A673 (cell line): ENCODE results near the gene S100A12. TPM values are rescaled to one million over a fixed set of nuclear protein-coding genes. Genes with fewer than 3 reads are reported as not detected.

Source experiments
- BruUV-seq: library from RNA; stranded (reverse); fragments of 400-500 nt; replicated peaks from 2 replicates; lab custom pipeline; 2021; lab: Mats Ljungman, UMichigan
- CTCF ChIA-PET: fragments of 300-600 bp; sonication (Branson Sonifier 250); formaldehyde crosslinking; loops from one replicate; lab custom pipeline; 2022; ENCODE audit warnings: antibody characterized with exemption; lab: Charles Lee
- POLR2A ChIA-PET: fragments of 300-600 bp; sonication (Branson Sonifier 250); formaldehyde crosslinking; loops from one replicate; lab custom pipeline; 2022; ENCODE audit warnings: antibody characterized with exemption; ENCODE audit not compliant: low non-redundant PET; lab: Charles Lee
- DNase-seq: peaks from one replicate; pipeline ENCODE4 v3.0.0-alpha.2; 2015; ENCODE audit warnings: low spot score
- H3K27ac ChIP-seq: fragments of 200-600 bp; sonication (generic); 2 replicates; pipeline ENCODE4 v1.5.1; 2016; ENCODE audit warnings: mixed run types, low read depth, mild to moderate bottlenecking, mixed read lengths, antibody characterized with exemption, low read length; ENCODE audit not compliant: poor library complexity, severe bottlenecking
- H3K27me3 ChIP-seq: fragments of 200-600 bp; sonication (generic); replicated peaks from 2 replicates; pipeline ENCODE4 v1.6.1; 2017; ENCODE audit warnings: mixed run types, low read depth, mild to moderate bottlenecking, mixed read lengths, antibody characterized with exemption, low read length; ENCODE audit not compliant: insufficient read depth, poor library complexity
- H3K36me3 ChIP-seq: fragments of 200-600 bp; sonication (generic); 2 replicates; pipeline ENCODE4 v1.6.1; 2016; ENCODE audit warnings: mixed run types, mild to moderate bottlenecking, mixed read lengths, antibody characterized with exemption, low read length; ENCODE audit not compliant: insufficient read depth, poor library complexity, severe bottlenecking
- H3K4me1 ChIP-seq: fragments of 200-600 bp; sonication (generic); 2 replicates; pipeline ENCODE4 v1.6.1; 2017; ENCODE audit warnings: mixed run types, mild to moderate bottlenecking, mixed read lengths, antibody characterized with exemption, low read length; ENCODE audit not compliant: insufficient read depth, poor library complexity, severe bottlenecking
- H3K4me3 ChIP-seq: fragments of 200-600 bp; sonication (generic); 2 replicates; pipeline ENCODE4 v1.5.1; 2016; ENCODE audit warnings: low read depth, mixed run types, mild to moderate bottlenecking, mixed read lengths, low read length; ENCODE audit not compliant: poor library complexity, severe bottlenecking
- H3K9me3 ChIP-seq: fragments of 200-600 bp; sonication (generic); 2 replicates; pipeline ENCODE4 v1.6.1; 2016; ENCODE audit warnings: mixed run types, low read depth, mild to moderate bottlenecking, mixed read lengths, antibody characterized with exemption, low read length; ENCODE audit not compliant: poor library complexity, severe bottlenecking
- EZH2 ChIP-seq: fragments of 200-600 bp; sonication (generic); IDR thresholded peaks from 2 replicates; pipeline ENCODE4 v1.6.1; 2017; ENCODE audit warnings: borderline replicate concordance, low read depth, mild to moderate bottlenecking, mixed read lengths, antibody characterized with exemption, low read length; ENCODE audit not compliant: poor library complexity, severe bottlenecking
- intact Hi-C: fragments of 100-400 bp; cut with micrococcal nuclease; formaldehyde crosslinking; loops from one replicate; pipeline ENCODE4 v1.10.0; 2022; ENCODE audit not compliant: unreplicated experiment
- total RNA-seq: library from RNA; stranded (reverse); gene quantifications from 2 replicates; pipeline ENCODE4 v1.2.3, GENCODE V29; 2021
- TF ChIP-seq, protein P1 (sequence below): fragments of 300-800, 200-600 bp; sonication (generic); conservative IDR thresholded peaks from 2 replicates; pipeline ENCODE4 v1.5.1; 2017; ENCODE audit warnings: low read depth, mild to moderate bottlenecking, antibody characterized with exemption, low read length, moderate library complexity, mixed read lengths

Gene S100A12
- total RNA-seq, 1 experiment from 2014 or later: not detected

DNA sequence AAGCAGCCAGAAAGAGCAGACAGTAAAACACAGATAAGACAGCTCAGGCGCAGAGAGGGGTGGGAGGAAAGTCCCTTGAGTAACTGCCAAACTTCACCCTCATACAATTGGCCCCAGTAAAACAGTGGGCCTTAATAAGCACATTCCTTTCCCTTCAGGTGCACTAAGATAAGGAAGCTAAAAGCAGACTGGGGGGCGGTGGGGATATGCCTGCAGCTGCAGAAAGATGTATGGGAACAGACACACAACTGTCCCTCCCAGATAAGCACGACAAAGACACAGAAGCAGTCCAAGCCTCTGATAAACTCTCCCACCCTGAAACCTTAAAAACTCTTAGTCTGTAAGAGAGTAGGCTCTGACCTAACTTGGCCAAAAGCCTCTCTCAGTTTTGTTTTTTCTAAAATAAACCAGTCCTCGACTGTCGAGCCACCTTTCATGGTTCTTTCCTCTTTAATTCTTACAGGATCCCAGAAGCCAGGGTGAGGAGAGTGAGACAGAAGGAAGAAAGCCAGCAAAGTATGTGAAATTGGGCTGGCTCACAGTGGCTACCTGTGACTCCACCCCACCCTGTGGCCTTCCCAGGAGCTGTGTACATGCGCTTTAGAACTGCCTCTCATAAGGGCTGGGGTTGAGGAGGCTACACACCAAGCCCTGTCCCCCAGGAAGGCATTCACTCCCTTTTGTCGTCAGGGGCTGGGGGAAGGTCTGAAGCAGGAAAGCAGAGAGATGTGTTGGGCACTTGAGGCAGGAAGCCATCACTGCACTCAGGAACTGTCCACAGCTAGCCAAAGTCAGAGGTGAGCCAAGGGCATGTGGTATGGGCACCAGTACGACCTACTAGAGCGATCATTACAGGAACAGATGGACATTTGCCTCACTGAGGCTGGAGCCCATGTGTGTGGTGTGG lies 31.4 kb downstream of the S100A12 start:
- no TSS peak for BruUV-seq
- H3K9me3 ChIP-seq: no peaks in the 10 kb centered on the region
- ChIA-PET CTCF (no interaction called here), POLR2A (no interaction called here)
- H3K27ac ChIP-seq: no peak overlapping the region
- H3K36me3 ChIP-seq: no peaks in the 10 kb centered on the region
- intact Hi-C loops: no loop called here
- H3K4me3 ChIP-seq: no peak overlapping the region
- H3K4me1 ChIP-seq: no peaks in the 10 kb centered on the region
- no peak for DNase-seq
- TF ChIP-seq, protein P1, sequence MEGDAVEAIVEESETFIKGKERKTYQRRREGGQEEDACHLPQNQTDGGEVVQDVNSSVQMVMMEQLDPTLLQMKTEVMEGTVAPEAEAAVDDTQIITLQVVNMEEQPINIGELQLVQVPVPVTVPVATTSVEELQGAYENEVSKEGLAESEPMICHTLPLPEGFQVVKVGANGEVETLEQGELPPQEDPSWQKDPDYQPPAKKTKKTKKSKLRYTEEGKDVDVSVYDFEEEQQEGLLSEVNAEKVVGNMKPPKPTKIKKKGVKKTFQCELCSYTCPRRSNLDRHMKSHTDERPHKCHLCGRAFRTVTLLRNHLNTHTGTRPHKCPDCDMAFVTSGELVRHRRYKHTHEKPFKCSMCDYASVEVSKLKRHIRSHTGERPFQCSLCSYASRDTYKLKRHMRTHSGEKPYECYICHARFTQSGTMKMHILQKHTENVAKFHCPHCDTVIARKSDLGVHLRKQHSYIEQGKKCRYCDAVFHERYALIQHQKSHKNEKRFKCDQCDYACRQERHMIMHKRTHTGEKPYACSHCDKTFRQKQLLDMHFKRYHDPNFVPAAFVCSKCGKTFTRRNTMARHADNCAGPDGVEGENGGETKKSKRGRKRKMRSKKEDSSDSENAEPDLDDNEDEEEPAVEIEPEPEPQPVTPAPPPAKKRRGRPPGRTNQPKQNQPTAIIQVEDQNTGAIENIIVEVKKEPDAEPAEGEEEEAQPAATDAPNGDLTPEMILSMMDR: no peak
- TF ChIP-seq EZH2: no peak
- peaks cover 96% of the 10 kb centered on the region for H3K27me3 ChIP-seq

DNA sequence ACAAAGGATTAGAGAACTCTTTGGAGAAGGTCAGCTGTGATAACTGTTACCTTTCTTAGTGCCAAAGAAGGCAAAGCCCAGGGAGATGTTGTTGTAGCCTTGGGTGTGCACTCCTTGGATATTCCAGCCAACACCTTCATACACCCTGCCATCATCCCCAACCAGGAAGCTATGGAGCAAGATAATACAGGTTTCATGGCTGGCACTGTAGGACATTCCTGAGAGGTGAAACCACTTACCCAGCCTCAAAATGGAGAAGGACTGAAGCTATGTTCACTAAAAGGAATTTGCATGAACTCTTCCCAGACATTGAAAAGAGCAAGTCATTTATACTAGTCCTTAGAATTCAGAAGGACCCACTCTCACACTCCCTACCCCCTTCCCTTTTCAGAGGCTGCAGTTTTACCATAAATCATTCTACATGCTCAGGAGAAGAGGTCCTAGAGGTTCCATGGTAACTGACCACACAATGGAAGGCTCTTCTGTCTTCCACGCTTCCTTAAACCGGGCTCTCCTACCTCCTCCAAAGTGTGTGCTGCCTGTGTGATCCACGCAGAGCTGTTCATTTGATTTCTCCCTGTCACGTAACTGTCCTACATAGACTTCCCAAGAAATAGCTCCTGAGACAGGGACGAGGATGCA lies 32.3 kb downstream of the S100A12 start:
- ChIA-PET POLR2A (no interaction called here), CTCF (no interaction called here)
- H3K4me1 ChIP-seq: no peaks in the 10 kb centered on the region
- peaks cover 92% of the 10 kb centered on the region for H3K27me3 ChIP-seq
- H3K4me3 ChIP-seq: no peak overlapping the region
- no TSS peak for BruUV-seq
- intact Hi-C loops: no loop called here
- TF ChIP-seq EZH2: no peak
- TF ChIP-seq, protein P1: no peak
- no peaks in the 10 kb centered on the region for H3K9me3 ChIP-seq
- no peak for DNase-seq
- no peaks in the 10 kb centered on the region for H3K36me3 ChIP-seq
- H3K27ac ChIP-seq: no peak overlapping the region

DNA sequence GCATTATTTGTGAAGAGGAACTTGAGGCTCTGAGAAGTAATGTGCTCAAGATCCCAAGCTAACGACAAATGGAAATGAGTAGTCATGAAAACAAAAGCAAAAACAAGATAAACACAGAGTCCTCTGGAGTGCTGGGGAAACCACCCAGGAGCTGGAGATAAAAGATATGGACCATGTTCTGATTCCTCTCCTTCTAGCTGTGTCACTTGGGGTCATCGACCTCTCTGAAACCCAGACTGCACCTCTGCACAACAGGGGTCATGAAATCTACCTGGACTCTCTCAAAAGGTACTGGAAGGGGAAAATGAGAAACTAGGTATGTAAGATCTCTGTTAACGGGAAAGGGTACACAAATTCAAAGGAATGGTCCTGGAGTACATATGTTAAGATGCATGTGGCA lies 33.2 kb downstream of the S100A12 start:
- H3K36me3 ChIP-seq: no peaks in the 10 kb centered on the region
- no peaks in the 10 kb centered on the region for H3K4me1 ChIP-seq
- no peak overlapping the region for H3K4me3 ChIP-seq
- peaks cover 83% of the 10 kb centered on the region for H3K27me3 ChIP-seq
- TF ChIP-seq, protein P1: no peak
- BruUV-seq: no TSS peak
- POLR2A ChIA-PET: no interaction called here
- H3K27ac ChIP-seq: no peak overlapping the region
- H3K9me3 ChIP-seq: no peaks in the 10 kb centered on the region
- no peak for DNase-seq
- CTCF ChIA-PET: no interaction called here
- intact Hi-C loops: no loop called here
